Glomerular endothelial cell (primary cell): ENCODE data around the gene FRMD3. TPM values are rescaled to one million over a fixed set of nuclear protein-coding genes. Genes with fewer than 3 reads are reported as not detected.
A peak's percentile ranks its signal among the peaks of the same experiment; 100 is the strongest.

ENCODE experiments used
- DNase-seq: peaks from one replicate; pipeline ENCODE4 v3.0.0-alpha.2; 2011; ENCODE audit warnings: low read depth, low spot score; ENCODE audit errors: extremely low read depth
- total RNA-seq: library from RNA; depleted of rRNA; stranded (reverse); fragments of >200 nt; gene quantifications from 2 replicates; pipeline ENCODE4 v1.2.3, GENCODE V29; 2015

The FRMD3 gene
- total RNA-seq, 1 donor from 2014 or later = 6.1 TPM

GRCh38 chr9:83343366-83343999 is 194.7 kb downstream of the FRMD3 start:
- DNase-seq = no peak

- no peak for DNase-seq
Measured at GRCh38 chr9:83342731-83343130, 195.5 kb downstream of the FRMD3 start.

GRCh38 chr9:83342006-83342405 is 196.2 kb downstream of the FRMD3 start:
- no peak for DNase-seq

GRCh38 chr9:83340451-83340850 is 197.8 kb downstream of the FRMD3 start:
- no peak for DNase-seq

- no peak for DNase-seq
Measured at GRCh38 chr9:83339435-83339834, 198.8 kb downstream of the FRMD3 start.

GRCh38 chr9:83336706-83337105 is 201.5 kb downstream of the FRMD3 start:
- no peak for DNase-seq

- DNase-seq = peak; percentile 41
Measured at GRCh38 chr9:83334320-83334719, 203.9 kb downstream of the FRMD3 start.

GRCh38 chr9:83330207-83331196 is 207.7 kb downstream of the FRMD3 start:
- no peak for DNase-seq

- no peak for DNase-seq
Measured at GRCh38 chr9:83327750-83328622, 210.2 kb downstream of the FRMD3 start.

- no peak for DNase-seq
Measured at GRCh38 chr9:83327323-83327722, 210.9 kb downstream of the FRMD3 start.

GRCh38 chr9:83323148-83323547 is 215.1 kb downstream of the FRMD3 start:
- no peak for DNase-seq

- DNase-seq = no peak
Measured at GRCh38 chr9:83322438-83322837, 215.8 kb downstream of the FRMD3 start.

GRCh38 chr9:83317244-83317643 is 221.0 kb downstream of the FRMD3 start:
- DNase-seq = no peak

- no peak for DNase-seq
Measured at GRCh38 chr9:83315649-83316048, 222.6 kb downstream of the FRMD3 start.

GRCh38 chr9:83313781-83314180 is 224.4 kb downstream of the FRMD3 start:
- no peak for DNase-seq

- no peak for DNase-seq
Measured at GRCh38 chr9:83312537-83312936, 225.7 kb downstream of the FRMD3 start.

- no peak for DNase-seq
Measured at GRCh38 chr9:83307066-83307724, 231.0 kb downstream of the FRMD3 start.

GRCh38 chr9:83304686-83305085 is 233.5 kb downstream of the FRMD3 start:
- no peak for DNase-seq

GRCh38 chr9:83299571-83299970 is 238.6 kb downstream of the FRMD3 start:
- no peak for DNase-seq

- DNase-seq = no peak
Measured at GRCh38 chr9:83299094-83299493, 239.1 kb downstream of the FRMD3 start.
